ENCODE measurements around the gene STEAP1B.
"Not testable (repeated sequence)": the region's sequence is repeated elsewhere in the genome, so short reads cannot be mapped to it uniquely, and the experiment has no call there.

STEAP1B gene

DNA sequence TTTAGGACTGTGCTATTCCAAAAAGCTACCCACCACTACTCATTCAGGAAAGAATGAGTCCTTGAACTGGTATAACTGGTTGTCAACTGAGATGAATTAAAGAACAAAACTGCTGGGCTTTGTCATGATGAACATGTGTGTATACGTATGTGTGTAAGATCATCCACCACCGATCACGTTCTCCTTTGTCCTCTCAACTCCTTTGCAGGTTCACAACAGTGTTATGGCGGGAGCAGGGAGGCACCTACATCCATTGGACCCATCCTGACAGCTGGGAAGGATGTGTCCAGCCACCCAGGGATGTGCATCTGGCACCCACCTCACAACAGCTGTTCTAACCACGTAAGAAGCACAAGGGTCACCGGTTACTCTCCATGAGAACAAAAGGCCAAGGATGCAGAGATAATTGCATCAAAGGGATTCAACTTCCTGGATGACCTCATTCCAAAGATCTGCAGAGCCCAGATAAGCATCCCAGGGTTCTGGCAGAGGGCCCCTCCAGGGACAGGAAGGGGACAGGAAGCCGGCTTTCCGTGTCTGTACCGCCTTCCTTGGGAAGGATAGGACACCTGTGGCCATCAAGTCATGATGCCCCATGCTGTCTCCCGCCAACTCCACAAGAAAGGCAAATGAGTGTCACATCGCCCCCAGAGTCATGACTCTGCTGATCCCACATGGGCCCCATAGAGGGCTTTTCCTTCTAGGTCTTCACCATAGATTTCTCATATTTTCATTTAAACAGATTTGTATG is 66.1 kb downstream of the STEAP1B start:
- in situ Hi-C loops (cut with HindIII; ENCODE audit: low sequenced_read_pairs): no loop called here

- in situ Hi-C loops (cut with HindIII; ENCODE audit: low sequenced_read_pairs): not testable (repeated sequence)
These were observed 66.8 kb downstream of the STEAP1B start for GRCh38 chr7:22433165-22433700.

DNA sequence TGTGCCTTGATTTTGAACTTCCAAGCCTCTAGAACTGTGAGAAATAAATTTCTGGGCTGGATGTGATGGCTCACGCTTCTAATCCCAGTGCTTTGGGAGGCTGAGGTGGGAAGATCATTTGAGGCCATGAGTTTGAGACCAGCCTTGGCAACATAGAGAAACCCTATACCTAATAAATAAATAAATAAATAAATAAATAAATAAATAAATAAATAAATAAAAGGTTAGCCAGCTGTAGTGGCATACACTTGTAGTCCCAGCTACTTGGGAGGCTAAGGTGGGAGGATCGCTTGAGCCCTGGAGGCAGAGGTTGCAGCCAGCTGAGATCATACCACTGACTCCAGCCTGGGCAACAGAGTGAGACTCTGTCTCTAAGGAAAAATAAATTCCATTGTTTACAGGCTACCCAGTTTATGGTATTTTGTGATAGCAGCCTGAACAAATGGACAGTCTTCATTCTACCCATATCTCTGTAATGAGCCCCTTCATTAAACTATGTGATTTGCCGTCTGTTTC is 67.7 kb downstream of the STEAP1B start:
- in situ Hi-C loops (cut with HindIII; ENCODE audit: low sequenced_read_pairs): no loop called here

DNA sequence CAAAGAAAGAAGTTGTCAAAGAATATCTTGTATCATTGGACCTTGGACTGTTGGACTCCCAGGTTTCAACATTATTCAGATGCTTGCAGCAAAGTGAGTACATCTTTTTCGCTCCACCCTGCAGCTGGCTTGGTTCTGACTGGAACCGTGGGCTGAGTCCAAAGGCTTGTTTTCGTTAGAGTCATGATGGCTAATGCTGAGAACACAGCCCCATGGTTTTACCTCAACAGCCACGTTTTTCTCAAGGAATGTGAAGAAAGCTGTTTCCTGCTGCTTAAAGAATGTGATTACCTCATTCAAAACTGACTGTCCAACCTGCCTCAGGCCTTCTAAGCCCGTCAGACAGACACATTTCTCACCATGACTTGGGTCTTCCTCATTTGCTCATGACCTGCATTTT is 69.5 kb downstream of the STEAP1B start:
- in situ Hi-C loops (cut with HindIII; ENCODE audit: low sequenced_read_pairs): no loop called here

- in situ Hi-C loops (cut with HindIII; ENCODE audit: low sequenced_read_pairs): no loop called here
These were observed 70.6 kb downstream of the STEAP1B start for GRCh38 chr7:22429386-22429785.

DNA sequence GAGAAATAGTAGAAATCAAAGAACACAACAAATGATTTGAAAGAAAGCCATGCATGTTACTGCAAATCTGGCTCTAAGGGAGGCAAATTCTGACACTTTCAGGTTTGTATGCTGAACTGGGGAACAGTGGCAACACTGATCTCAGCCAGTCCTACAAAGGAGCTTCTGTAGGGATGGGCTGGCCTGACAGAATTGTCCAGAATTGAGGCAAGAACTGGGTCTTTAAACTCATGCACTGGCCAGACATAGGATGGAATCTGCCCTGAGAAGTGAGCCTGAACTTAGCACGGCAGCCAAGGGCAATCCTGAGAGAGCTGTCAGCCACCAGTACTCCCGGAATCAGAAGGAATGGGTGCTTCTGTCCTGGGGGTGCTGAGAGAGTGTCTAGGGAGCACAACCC is 72.1 kb downstream of the STEAP1B start:
- in situ Hi-C loops (cut with HindIII; ENCODE audit: low sequenced_read_pairs): no loop called here

DNA sequence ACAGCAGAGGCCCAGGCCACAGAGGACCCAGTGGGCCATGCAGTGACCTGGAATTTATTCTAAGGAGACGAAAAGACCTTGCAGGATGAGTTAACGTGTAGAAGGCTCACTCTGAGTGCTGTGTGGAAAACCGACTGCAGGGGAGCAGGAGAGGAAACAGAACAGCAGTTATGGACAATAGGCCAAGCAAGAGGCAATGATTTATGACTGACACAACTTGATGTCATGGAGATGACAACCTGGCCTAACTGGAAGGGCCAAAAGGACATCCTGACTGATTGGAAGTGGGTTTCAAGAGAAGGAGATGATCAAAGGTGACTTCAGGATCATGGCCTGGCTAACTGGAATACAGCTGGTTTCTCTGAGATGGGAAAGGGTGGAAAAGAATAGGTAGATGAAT is 72.9 kb downstream of the STEAP1B start:
- in situ Hi-C loops (cut with HindIII; ENCODE audit: low sequenced_read_pairs): no loop called here

- in situ Hi-C loops (cut with HindIII; ENCODE audit: low sequenced_read_pairs): no loop called here
These were observed 73.4 kb downstream of the STEAP1B start for GRCh38 chr7:22426463-22427094.

DNA sequence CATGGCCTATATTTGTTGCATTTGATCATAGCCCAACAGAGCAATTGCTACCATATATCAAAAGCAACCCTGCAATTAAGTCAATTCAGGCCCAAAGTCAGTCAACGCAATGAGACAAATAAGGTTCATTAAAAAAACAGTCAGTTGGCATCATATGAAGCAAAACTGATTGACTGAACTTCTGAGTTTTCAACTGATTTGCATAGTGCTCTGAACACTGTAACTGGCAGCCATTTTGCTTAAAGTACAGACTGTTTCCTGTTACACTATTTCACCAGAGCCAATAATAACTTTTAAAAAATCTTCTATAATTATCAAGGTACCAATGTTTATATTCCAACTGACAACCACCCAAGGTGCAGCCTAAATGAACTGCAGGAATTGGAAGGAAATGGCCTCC is 74.6 kb downstream of the STEAP1B start:
- in situ Hi-C loops (cut with HindIII; ENCODE audit: low sequenced_read_pairs): no loop called here

- in situ Hi-C loops (cut with HindIII; ENCODE audit: low sequenced_read_pairs): no loop called here
These were observed 77.0 kb downstream of the STEAP1B start for GRCh38 chr7:22422831-22423615.

DNA sequence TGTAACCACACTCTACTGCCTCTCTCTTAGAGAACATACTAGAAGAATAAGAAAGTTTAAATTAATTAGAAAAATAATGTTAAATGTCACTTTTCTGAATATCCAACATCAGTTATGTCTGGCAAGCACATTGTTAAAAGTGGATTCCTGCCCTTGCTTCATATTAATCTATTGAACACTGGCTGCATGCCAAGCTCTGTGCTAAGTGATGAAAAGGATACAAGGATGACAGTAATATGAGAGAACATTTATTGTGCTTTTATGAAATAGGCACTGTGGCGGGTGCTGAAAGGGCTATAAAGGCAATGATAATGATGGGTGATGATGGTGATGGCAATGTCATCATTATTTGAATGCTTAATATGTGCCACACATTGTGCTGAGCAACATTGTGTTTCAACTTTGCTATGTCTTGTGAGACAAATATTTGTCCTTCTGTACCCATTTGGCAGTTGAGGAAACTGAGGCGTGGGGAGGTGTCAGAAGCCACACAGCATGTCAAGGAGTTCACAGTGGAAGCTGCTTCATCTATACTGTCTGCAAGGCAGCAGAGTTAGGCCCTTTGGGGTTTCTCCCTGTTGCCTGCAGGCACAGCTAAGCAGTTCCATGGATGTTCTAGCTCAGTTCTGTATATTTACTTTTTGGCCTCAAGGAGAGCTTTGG is 78.9 kb downstream of the STEAP1B start:
- in situ Hi-C loops (cut with HindIII; ENCODE audit: low sequenced_read_pairs): no loop called here

DNA sequence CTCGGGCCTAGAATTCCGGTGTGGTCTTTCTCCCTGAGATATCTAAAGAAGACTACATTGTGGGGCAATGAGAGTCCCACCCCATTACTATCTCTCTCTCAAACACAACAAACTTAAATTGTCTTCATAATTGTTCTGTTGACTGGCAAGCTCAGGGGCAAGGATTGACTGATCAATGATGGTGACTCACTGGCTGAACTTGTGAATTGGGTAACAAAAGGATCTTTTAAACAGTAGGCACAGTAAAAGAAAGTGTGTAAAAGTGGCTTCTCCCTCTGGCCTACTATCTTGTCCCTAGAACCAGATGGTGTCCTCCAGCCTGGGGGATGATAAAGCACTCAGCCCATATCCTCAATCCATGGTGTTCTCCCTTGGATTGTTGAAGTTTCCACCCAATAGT is 80.0 kb downstream of the STEAP1B start:
- in situ Hi-C loops (cut with HindIII; ENCODE audit: low sequenced_read_pairs): no loop called here

DNA sequence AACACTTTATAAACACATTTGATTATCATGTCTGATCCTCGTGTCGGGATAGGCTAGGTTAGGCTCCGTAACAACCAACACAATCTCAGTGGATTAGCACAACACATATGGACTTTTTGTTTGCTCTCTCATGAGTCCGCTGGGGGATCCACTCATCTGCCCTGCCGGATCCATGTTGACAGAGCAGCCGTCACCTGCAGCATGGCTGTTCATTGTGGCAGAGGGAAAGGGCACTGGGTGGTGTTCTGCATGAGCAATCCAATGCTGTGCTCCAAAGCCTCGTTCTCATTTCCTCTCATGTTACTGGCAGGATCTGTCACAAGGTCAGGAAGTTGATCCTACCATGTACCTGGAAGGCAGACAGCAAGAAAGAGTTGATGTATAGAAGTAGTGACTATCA is 80.5 kb downstream of the STEAP1B start:
- in situ Hi-C loops (cut with HindIII; ENCODE audit: low sequenced_read_pairs): no loop called here

DNA sequence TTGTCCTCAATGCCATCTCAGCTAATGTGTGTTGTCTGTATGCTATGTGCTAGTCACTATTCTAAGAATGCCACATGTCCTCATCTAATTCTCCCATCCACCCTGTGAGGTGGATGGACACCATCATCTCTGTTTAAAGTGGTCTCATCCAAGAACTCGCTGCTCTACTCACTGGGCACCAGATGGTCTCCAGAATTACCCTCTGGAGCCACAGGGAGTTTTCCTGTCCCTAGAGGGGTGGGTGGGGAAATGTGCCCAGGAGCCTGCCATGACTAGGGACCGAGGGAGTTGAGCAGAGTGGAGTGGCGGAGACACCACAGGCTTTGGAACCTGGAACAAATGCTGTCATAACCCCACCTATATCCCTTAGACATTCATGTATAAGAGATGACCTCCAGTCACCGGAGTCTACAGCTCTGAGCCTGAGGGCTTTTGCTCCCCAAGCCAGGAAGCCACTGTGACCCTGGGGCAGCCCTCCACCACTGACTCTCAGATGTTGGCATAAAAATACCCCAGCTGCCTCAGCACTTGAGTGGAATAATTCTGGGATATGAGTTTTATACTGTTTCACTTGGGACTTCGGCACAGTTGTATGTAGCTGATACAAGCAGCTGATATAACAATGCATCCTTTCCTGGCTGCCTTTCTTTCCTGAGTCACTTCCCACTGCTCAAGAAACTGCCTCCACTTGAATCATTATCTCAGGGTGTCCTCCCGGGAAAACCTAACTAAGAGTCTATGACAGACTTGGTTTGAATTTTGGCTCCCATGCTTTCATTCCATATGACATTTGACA is 81.5 kb downstream of the STEAP1B start:
- in situ Hi-C loops (cut with HindIII; ENCODE audit: low sequenced_read_pairs): no loop called here

DNA sequence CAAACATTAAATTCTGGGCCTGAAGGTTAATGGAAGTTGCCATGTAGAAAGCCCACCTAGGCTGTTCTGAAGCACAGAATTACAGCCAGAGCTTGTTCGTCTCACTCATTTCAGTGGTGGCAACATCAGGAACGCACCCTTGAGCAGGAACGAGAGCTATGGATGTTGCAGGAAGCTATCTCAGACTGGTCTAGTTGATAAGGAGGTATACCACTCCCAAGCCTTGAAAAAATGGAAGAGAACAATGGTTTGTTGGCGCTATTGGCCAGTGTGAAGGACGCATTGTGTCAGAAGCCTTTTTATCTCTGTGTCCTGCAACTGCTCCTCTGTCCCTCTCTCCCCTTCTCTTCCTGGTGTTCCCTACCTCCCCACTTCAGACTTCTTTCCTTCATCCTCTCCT is 82.1 kb downstream of the STEAP1B start:
- in situ Hi-C loops (cut with HindIII; ENCODE audit: low sequenced_read_pairs): no loop called here

GRCh38 chr7:22417349-22417748 is 82.6 kb downstream of the STEAP1B start:
- in situ Hi-C loops (cut with HindIII; ENCODE audit: low sequenced_read_pairs): no loop called here

DNA sequence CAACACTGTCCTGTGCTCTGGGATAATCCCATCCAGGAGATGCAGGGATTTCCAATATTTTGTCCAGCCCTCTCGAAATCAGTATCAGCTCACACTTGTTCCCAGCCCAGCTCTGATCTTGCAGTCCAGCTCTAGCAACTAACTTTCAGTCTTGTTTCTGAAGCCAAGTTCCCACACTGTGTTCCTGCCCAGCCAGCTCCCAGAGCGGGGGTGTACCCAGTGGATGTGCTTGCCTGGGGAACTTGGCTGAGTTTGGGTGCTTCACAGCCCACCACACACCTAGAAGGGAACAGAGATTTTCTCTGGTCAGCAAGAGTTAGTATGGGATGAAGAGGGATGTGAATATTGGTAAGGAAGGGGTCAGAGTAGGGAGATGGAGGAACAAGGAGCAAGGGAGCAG is 85.6 kb downstream of the STEAP1B start:
- in situ Hi-C loops (cut with HindIII; ENCODE audit: low sequenced_read_pairs): no loop called here

DNA sequence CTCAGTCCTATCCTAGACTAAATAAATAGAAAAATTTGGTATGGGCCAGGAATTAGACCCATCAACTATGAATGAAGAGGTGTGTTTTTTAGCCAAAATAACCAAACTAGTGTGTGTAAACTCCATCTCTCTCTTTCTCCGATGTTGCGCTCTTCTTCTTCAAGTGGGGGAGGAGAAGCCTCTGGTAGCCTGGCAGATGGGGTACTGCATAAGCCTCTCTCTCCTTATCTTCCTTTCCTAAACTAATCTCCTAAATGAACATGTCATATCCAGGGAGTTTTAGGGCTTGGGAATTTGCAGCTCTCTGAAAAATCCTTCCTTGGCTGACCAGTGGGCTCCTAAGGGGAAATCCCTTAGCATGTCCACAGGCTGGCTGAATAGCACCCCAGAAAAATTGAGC is 86.8 kb downstream of the STEAP1B start:
- in situ Hi-C loops (cut with HindIII; ENCODE audit: low sequenced_read_pairs): no loop called here

DNA sequence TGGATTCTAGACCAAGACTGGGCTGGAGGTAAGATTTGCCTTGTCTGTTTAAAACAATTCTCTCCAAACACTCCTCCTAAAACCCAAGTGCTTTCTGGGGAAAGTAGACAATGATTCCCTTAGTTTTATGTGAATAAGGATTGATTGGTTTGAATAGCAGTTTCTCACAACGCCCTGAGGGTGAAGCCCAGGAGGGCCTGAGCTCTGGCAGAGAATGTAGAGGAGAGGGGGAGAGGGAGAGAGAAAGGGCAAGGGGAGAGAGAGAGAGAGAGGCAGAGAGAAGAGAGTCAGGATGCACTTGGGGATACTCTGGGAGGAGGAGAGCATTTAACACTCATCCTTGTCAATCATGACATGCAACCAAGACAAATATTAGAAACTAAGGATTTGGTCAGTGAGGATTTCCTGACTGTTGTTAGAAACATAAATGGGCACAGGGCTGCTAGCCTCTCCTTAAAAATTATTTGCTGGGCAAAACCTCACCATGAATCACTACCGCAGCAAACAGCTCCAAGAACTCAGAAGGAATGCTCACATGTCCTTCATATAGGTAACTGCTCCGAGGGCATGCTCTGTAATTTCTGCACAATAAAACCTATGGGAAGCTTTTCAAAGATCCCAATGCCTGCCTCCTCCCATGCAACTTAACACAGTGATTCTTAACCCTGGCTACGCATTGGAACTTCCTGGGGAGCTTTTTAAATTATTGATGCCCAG is 87.9 kb downstream of the STEAP1B start:
- in situ Hi-C loops (cut with HindIII; ENCODE audit: low sequenced_read_pairs): no loop called here

DNA sequence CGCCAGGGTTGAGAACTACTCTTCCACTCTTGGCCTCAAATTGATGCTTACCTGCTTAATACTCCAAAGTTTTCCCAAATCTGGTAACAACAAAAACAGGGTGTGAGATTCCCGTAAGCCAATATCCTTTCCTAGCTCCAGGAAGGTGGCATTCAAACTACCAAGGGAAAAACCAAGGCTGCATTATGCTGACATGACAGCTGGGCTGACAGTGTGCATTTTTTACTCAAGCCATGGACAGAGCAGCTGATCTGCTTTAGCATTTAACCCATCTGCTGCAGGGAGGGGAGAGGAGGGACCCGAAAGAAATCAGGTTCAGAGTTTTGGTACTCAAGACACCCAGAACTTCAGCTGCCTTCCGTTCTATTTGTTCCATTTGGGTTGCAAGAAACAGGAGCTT is 93.3 kb downstream of the STEAP1B start:
- in situ Hi-C loops (cut with HindIII; ENCODE audit: low sequenced_read_pairs): no loop called here

Measured in DLD1 (cell line).